ENCODE data around the gene TEP1. TPM values are rescaled to one million over a fixed set of nuclear protein-coding genes. Genes with fewer than 3 reads are reported as not detected.

TEP1 gene
- total RNA-seq, 2 experiments from 2014 or later: 14.3 to 17.4 TPM

DNA sequence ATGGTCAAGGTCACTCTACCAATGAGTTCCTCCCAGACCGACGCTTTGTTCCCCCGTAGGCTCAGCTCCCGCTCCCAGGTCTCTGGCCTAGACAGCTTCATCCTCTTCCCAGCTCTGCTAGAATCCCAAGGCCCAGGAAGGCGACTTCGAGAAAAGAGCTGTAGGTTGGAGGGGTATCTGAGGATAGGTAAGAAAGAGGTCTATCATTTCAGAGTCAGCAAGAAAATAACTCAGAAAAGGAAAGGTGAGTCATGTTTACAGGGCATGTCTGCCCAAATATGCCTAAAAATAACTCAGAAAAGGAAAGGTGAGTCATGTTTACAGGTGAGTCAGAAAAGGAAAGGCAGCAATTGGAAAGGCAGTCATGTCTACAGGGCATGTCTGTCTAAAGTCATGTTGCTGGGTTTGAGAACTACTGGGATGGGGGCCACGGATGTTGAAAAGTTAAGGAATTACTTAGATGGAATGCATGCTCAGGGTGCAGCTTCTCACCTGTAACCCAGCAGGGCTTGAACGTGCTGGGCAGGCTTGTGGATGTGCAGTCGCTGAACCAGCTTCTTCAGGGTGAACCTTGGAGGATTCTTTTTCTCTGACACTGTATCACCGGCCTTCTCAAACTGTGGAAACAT, 12.2 kb downstream of the TEP1 start:
- Histone ChIP-seq H3K27me3 (ENCODE audit: control insufficient read depth in 1 of 2, insufficient read depth in 2 of 2, low read length in 2 of 2) (no peaks in the 10 kb centered on the region), H3K27ac (ENCODE audit: low read depth in 1 of 2, low read length in 2 of 2) (no peak overlapping the region), H3K4me1 (ENCODE audit: insufficient read depth, low read length) (no peaks in the 10 kb centered on the region), H3K36me3 (ENCODE audit: insufficient read depth, low read length) (peaks cover 66% of the 10 kb centered on the region), H3K4me3 (ENCODE audit: low read length) (no peak overlapping the region), H3K9me3 (ENCODE audit: control insufficient read depth in 1 of 2, insufficient read depth in 1 of 2, low read length in 2 of 2) (no peaks in the 10 kb centered on the region)
- no peak overlapping the region for H3K4me3 Mint-ChIP-seq
- H3K36me3 Mint-ChIP-seq (ENCODE audit: low read depth): peaks cover 87% of the 10 kb centered on the region
- TF ChIP-seq, protein P1, sequence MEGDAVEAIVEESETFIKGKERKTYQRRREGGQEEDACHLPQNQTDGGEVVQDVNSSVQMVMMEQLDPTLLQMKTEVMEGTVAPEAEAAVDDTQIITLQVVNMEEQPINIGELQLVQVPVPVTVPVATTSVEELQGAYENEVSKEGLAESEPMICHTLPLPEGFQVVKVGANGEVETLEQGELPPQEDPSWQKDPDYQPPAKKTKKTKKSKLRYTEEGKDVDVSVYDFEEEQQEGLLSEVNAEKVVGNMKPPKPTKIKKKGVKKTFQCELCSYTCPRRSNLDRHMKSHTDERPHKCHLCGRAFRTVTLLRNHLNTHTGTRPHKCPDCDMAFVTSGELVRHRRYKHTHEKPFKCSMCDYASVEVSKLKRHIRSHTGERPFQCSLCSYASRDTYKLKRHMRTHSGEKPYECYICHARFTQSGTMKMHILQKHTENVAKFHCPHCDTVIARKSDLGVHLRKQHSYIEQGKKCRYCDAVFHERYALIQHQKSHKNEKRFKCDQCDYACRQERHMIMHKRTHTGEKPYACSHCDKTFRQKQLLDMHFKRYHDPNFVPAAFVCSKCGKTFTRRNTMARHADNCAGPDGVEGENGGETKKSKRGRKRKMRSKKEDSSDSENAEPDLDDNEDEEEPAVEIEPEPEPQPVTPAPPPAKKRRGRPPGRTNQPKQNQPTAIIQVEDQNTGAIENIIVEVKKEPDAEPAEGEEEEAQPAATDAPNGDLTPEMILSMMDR (IDR thresholded peaks at IDR 0.05): no peak
- POLR2A ChIA-PET: interaction anchor here (1.7 to 2.5 kb wide), 2 partner anchors 13 to 54 kb away, joined by 6 read pairs; partner anchors contain the start of genes APEX1, OSGEP and TEP1
- H3K4me1 Mint-ChIP-seq (ENCODE audit: low read depth): peaks cover 14% of the 10 kb centered on the region
- no peaks in the 10 kb centered on the region for H3K9me3 Mint-ChIP-seq
- ATAC-seq (ENCODE audit: poor library complexity) (peak; percentile 21), DNase-seq (peak in 2 of 14 experiments; percentile 8 to 11)
- CTCF ChIA-PET: interaction anchor here (1.5 kb wide), 1 partner anchor 15 kb away, joined by 4 read pairs; no protein-coding TSS in a partner anchor
- intact Hi-C loops (cut with DNase I, micrococcal nuclease): no loop called here
- no peak overlapping the region for H3K27ac Mint-ChIP-seq
- no peaks in the 10 kb centered on the region for H3K27me3 Mint-ChIP-seq

DNA sequence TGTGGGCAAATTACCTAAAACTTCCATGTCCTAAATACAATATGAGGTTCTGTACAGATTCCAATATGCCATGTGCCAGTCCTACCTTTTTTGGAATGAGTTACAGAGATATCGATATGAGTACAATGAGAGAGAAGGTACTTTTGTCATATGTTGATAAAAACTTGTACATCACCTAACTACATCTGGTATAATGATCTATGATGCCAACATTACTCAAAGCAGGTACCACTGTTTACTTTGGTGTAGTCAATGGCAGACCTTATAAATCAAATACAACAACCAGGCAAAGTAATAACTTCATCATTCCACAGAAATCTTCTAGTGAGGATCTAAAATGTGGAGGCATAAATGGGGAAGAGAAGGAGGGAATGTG, 12.7 kb downstream of the TEP1 start:
- peaks cover 90% of the 10 kb centered on the region for H3K36me3 Mint-ChIP-seq (ENCODE audit: low read depth)
- peaks cover 67% of the 10 kb centered on the region for H3K36me3 ChIP-seq (ENCODE audit: insufficient read depth, low read length)
- POLR2A ChIA-PET: interaction anchor here (2.5 kb wide), 1 partner anchor 13 kb away, joined by 6 read pairs; the partner anchor contains the start of gene TEP1
- no peaks in the 10 kb centered on the region for H3K9me3 ChIP-seq (ENCODE audit: control insufficient read depth in 1 of 2, insufficient read depth in 1 of 2, low read length in 2 of 2)
- H3K27me3 ChIP-seq (ENCODE audit: control insufficient read depth in 1 of 2, insufficient read depth in 2 of 2, low read length in 2 of 2): no peaks in the 10 kb centered on the region
- H3K4me1 Mint-ChIP-seq (ENCODE audit: low read depth): peaks cover 14% of the 10 kb centered on the region
- no peak for DNase-seq
- no peak overlapping the region for H3K4me3 Mint-ChIP-seq
- no peak overlapping the region for H3K27ac Mint-ChIP-seq
- ATAC-seq (ENCODE audit: poor library complexity): no peak
- TF ChIP-seq, protein P1 (IDR thresholded peaks at IDR 0.05): no peak
- H3K27ac ChIP-seq (ENCODE audit: low read depth in 1 of 2, low read length in 2 of 2): no peak overlapping the region
- intact Hi-C loops (cut with DNase I, micrococcal nuclease): no loop called here
- no peaks in the 10 kb centered on the region for H3K27me3 Mint-ChIP-seq
- H3K4me3 ChIP-seq (ENCODE audit: low read length): no peak overlapping the region
- no peaks in the 10 kb centered on the region for H3K4me1 ChIP-seq (ENCODE audit: insufficient read depth, low read length)
- CTCF ChIA-PET: no interaction called here
- H3K9me3 Mint-ChIP-seq: no peaks in the 10 kb centered on the region

DNA sequence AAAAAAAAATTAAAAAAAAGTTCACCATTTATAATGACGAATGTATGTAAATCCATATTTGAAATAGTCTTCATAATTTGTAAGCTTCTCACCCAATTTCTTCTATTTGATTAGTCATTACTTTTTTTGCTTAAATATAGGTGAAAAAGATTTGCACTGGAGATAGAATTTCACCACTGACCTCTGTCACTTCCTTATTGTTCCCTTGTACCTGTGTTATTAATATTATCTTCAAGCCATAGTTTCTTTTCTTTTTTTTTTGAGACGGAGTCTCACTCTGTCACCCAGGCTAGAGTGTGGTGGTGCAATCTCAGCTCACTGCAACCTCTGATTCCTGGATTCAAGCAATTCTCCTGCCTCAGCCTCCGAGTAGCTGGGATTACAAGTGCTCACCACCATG, 15.8 kb downstream of the TEP1 start:
- no peaks in the 10 kb centered on the region for H3K27me3 ChIP-seq (ENCODE audit: control insufficient read depth in 1 of 2, insufficient read depth in 2 of 2, low read length in 2 of 2)
- no peak for ATAC-seq (ENCODE audit: poor library complexity)
- no peaks in the 10 kb centered on the region for H3K9me3 ChIP-seq (ENCODE audit: control insufficient read depth in 1 of 2, insufficient read depth in 1 of 2, low read length in 2 of 2)
- H3K4me3 ChIP-seq (ENCODE audit: low read length): no peak overlapping the region
- no peak overlapping the region for H3K27ac Mint-ChIP-seq
- H3K4me3 Mint-ChIP-seq: no peak overlapping the region
- H3K27me3 Mint-ChIP-seq: no peaks in the 10 kb centered on the region
- H3K27ac ChIP-seq (ENCODE audit: low read depth in 1 of 2, low read length in 2 of 2): no peak overlapping the region
- H3K36me3 Mint-ChIP-seq (ENCODE audit: low read depth): peaks cover 79% of the 10 kb centered on the region
- no peak for DNase-seq
- no peaks in the 10 kb centered on the region for H3K4me1 ChIP-seq (ENCODE audit: insufficient read depth, low read length)
- intact Hi-C loops (cut with DNase I, micrococcal nuclease): no loop called here
- ChIA-PET POLR2A (interaction anchor here (1.5 kb wide), 1 partner anchor 212 kb away, joined by 3 read pairs; no protein-coding TSS in a partner anchor), CTCF (no interaction called here)
- peaks cover 59% of the 10 kb centered on the region for H3K36me3 ChIP-seq (ENCODE audit: insufficient read depth, low read length)
- TF ChIP-seq, protein P1 (IDR thresholded peaks at IDR 0.05): no peak
- peaks cover 10% of the 10 kb centered on the region for H3K4me1 Mint-ChIP-seq (ENCODE audit: low read depth)
- H3K9me3 Mint-ChIP-seq: no peaks in the 10 kb centered on the region

Measured in CD4-positive, alpha-beta T cell (primary cell).